Parathyroid adenoma (tissue), 2 donors: ENCODE results near the gene XRCC3.

Experiments used
- H2AFZ ChIP-seq: fragments of 300-600 bp; sonication (generic); one replicate; pipeline ENCODE4 v1.7.0; 2017; ENCODE audit warnings: antibody characterized with exemption, mild to moderate bottlenecking
- H3K27ac ChIP-seq: fragments of 300-600 bp; sonication (generic); one replicate; pipeline ENCODE4 v1.7.0; 2017
- H3K27me3 ChIP-seq: fragments of 300-600 bp; sonication (generic); one replicate; pipeline ENCODE4 v1.7.0; 2017; ENCODE audit warnings: low read length; ENCODE audit not compliant: control insufficient read depth, insufficient read depth
- H3K36me3 ChIP-seq: fragments of 300-600 bp; sonication (generic); one replicate; pipeline ENCODE4 v1.7.0; 2017; ENCODE audit warnings: low read length; ENCODE audit not compliant: control insufficient read depth, insufficient read depth
- H3K4me1 ChIP-seq: fragments of 300-600 bp; sonication (generic); one replicate; pipeline ENCODE4 v1.7.0; 2017; ENCODE audit warnings: control low read depth
- H3K4me2 ChIP-seq: fragments of 300-600 bp; sonication (generic); one replicate; pipeline ENCODE4 v1.7.0; 2017; ENCODE audit warnings: low read length
- H3K4me3 ChIP-seq: fragments of 300-600 bp; sonication (generic); one replicate; pipeline ENCODE4 v1.7.0; 2017; ENCODE audit warnings: low read depth, low read length
- H3K79me2 ChIP-seq: fragments of 300-600 bp; sonication (generic); one replicate; pipeline ENCODE4 v1.7.0; 2017; ENCODE audit warnings: control low read depth
- H3K9ac ChIP-seq: fragments of 300-600 bp; sonication (generic); one replicate; pipeline ENCODE4 v1.7.0; 2017; ENCODE audit warnings: mild to moderate bottlenecking
- H3K9me3 ChIP-seq: fragments of 300-600 bp; sonication (generic); one replicate; pipeline ENCODE4 v1.7.0; 2017; ENCODE audit warnings: low read length; ENCODE audit not compliant: control insufficient read depth
- CTCF ChIP-seq: fragments of 300-600 bp; sonication (generic); IDR thresholded peaks from one replicate; pipeline ENCODE4 v1.7.0; 2017; ENCODE audit warnings: antibody characterized with exemption, mild to moderate bottlenecking
- donor health status: primary hyperparathyroidism.

XRCC3 gene

GRCh38 chr14:103736546-103737431 is 21.5 kb upstream of the XRCC3 start:
- TF ChIP-seq CTCF, result no peak
- H3K4me1 ChIP-seq, result no peaks in the 10 kb centered on the region
- no peaks in the 10 kb centered on the region for H3K36me3 ChIP-seq
- no peak overlapping the region for H3K9ac ChIP-seq
- H3K27ac ChIP-seq, result no peak overlapping the region
- H3K9me3 ChIP-seq, result no peaks in the 10 kb centered on the region
- H3K4me3 ChIP-seq, result no peak overlapping the region
- no peaks in the 10 kb centered on the region for H3K27me3 ChIP-seq
- H3K79me2 ChIP-seq, result peaks cover 3% of the 10 kb centered on the region
- H2AFZ ChIP-seq, result no peak overlapping the region
- no peak overlapping the region for H3K4me2 ChIP-seq

GRCh38 chr14:103735815-103736545 is 20.7 kb upstream of the XRCC3 start:
- TF ChIP-seq CTCF, result no peak
- H3K27ac ChIP-seq, result no peak overlapping the region

GRCh38 chr14:103735439-103735814 is 20.2 kb upstream of the XRCC3 start:
- no peaks in the 10 kb centered on the region for H3K27me3 ChIP-seq
- no peak overlapping the region for H3K4me3 ChIP-seq
- H3K79me2 ChIP-seq, result no peaks in the 10 kb centered on the region
- H2AFZ ChIP-seq, result no peak overlapping the region
- no peak for TF ChIP-seq CTCF
- H3K9me3 ChIP-seq, result no peaks in the 10 kb centered on the region
- no peak overlapping the region for H3K9ac ChIP-seq
- H3K36me3 ChIP-seq, result no peaks in the 10 kb centered on the region
- H3K27ac ChIP-seq, result no peak overlapping the region
- H3K4me2 ChIP-seq, result no peak overlapping the region
- no peaks in the 10 kb centered on the region for H3K4me1 ChIP-seq

More at GRCh38 chr14:103735815-103736545, 20.7 kb upstream of the XRCC3 start:
- no peak overlapping the region for H3K4me2 ChIP-seq
- no peaks in the 10 kb centered on the region for H3K79me2 ChIP-seq
- H3K36me3 ChIP-seq, result no peaks in the 10 kb centered on the region
- H3K4me3 ChIP-seq, result no peak overlapping the region
- H2AFZ ChIP-seq, result no peak overlapping the region
- no peak overlapping the region for H3K9ac ChIP-seq
- no peaks in the 10 kb centered on the region for H3K4me1 ChIP-seq
- H3K9me3 ChIP-seq, result no peaks in the 10 kb centered on the region
- no peaks in the 10 kb centered on the region for H3K27me3 ChIP-seq

- Histone ChIP-seq H3K27me3 (no peaks in the 10 kb centered on the region), H3K4me2 (no peak overlapping the region), H3K4me3 (no peak overlapping the region), H3K36me3 (no peaks in the 10 kb centered on the region), H3K9ac (no peak overlapping the region), H3K79me2 (no peaks in the 10 kb centered on the region), H3K4me1 (no peaks in the 10 kb centered on the region), H2AFZ (no peak overlapping the region), H3K9me3 (no peaks in the 10 kb centered on the region), H3K27ac (no peak overlapping the region)
- TF ChIP-seq CTCF, result no peak
These were observed 19.8 kb upstream of the XRCC3 start for GRCh38 chr14:103735022-103735421.
